ENCODE data around the gene ZC3H4.

DNA sequence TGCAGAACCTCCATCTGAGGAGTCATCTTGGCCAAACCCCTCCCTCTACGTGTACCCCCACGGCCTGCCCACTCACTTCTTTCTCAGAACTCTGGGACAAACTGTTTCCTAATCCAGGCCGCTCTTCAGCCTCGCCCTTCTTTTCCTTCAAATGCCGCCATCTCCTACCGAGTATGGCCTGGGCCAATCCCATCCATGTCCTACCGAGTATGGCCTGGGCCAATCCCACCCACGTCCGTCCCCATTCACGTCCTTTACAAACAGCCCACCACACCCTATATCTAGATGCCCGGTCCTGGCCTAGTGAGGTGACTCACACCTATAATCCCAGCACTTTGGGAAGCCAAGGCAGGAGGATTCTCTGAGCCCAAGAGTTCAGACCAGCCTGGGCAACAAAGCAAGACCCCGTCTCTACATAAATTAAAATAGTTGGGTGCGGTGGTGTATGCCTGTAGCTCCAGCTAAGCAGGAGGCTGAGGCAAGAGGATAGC lies 66.3 kb downstream of the ZC3H4 start:
- TF ChIP-seq, protein P1, sequence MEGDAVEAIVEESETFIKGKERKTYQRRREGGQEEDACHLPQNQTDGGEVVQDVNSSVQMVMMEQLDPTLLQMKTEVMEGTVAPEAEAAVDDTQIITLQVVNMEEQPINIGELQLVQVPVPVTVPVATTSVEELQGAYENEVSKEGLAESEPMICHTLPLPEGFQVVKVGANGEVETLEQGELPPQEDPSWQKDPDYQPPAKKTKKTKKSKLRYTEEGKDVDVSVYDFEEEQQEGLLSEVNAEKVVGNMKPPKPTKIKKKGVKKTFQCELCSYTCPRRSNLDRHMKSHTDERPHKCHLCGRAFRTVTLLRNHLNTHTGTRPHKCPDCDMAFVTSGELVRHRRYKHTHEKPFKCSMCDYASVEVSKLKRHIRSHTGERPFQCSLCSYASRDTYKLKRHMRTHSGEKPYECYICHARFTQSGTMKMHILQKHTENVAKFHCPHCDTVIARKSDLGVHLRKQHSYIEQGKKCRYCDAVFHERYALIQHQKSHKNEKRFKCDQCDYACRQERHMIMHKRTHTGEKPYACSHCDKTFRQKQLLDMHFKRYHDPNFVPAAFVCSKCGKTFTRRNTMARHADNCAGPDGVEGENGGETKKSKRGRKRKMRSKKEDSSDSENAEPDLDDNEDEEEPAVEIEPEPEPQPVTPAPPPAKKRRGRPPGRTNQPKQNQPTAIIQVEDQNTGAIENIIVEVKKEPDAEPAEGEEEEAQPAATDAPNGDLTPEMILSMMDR (IDR thresholded peaks at IDR 0.05; ENCODE audit: low read length): no peak
- TF ChIP-seq EZH2 (IDR thresholded peaks at IDR 0.05; ENCODE audit: borderline replicate concordance, low read length): no peak
